Suppressor macrophage treated with lipopolysaccharide for 1 hour (primary cell): ENCODE results near the gene RIPOR1.
"Not testable (repeated sequence)": the region's sequence is repeated elsewhere in the genome, so short reads cannot be mapped to it uniquely, and the experiment has no call there.

Experiments
- DNase-seq, 3 donors: peaks; one replicate each; pipeline ENCODE4 v3.0.0-alpha.2; 2020 to 2022

The RIPOR1 gene

DNA sequence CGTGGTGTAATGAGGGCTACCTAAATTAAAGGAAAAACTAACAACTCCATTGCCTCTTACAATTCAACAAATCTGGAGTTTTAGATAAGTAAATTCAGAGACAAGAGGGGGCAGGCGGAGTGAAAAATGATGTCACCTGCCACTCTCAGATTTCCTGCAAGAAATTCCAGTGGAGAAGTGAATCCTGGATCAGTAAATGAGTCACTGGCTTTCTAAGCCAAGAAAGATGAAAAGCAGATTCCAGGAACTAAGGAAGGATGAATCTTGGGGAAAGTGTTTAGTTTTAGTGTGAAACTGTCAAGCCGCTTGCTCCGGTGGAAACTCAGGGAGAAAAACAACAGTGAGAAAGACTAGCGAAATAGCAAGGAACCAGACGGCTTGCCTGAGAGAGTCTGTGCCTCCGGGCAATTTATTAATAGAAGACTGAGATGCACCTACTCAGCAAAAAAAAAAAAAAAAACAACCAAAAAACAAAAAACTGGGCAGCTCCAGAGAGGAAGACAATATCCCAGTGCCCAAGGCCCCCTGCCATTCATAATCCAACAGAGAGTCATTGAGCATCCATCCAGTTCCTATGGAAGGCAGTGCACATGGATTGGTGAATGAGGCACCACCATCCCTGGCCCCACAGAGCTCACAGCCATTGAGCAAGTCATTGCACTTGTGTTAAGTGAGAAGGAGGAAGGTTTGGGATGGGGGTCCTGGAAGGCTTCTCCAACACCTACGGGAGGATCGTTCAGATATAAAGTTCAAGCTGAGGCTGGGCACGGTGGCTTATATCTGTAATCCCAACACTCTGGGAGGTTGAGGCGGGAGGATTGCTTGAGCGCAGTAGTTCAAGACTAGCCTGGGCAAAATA, 12.1 kb upstream of the RIPOR1 start:
- DNase-seq = peak; percentile 24 to 70 (median 44)

DNA sequence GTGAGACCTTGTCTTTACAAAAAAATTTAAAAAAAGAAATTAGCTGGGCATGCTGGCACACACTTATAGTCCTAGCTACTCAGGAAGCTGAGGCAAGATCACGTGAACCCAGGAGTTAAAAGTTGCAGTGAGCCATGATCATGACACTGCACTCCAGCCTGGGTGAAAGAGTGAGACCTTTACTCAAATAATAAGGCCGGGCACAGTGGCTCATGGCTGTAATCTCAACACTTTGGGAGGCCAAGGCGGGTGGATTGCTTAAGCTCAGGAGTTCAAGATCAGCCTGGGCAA, 11.5 kb upstream of the RIPOR1 start:
- peak in 1 of 3 donors; percentile 36 for DNase-seq

DNA sequence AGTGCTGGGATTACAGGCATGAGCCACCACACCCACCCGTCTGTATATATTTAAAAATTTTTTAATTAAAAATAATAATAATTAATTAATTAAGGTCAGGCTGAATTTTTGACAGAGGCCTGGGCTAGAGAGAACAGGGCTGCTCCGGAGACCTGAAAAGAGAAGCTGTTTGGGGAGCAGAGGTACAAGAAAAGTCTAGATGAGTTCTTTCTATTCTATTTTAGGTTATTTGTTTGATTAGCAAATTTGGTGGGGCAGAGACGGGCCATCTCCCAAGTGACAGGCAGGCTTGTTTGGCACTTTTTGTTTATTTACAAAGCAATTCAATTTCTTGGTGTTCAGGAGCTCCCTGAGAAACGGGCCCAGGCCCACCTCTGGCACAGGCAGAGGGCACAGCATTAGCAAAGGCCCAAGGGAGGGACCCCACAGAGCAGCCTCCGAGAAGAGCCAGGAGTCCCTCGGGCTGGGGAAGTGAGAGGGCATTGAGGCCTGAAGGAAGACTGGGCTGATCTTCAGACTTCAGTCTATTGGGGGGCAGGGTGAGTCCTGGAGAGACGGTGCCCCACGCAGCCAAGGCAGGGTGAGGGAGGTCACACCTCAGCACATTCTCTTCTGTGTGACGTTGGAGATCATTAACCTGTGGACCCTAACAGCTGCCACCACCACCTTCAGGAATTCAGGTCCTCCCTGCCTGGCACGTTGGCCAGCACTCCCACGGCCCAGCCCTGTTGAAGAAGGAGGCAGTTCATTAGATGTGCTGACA, 10.8 kb upstream of the RIPOR1 start:
- no peak for DNase-seq

DNA sequence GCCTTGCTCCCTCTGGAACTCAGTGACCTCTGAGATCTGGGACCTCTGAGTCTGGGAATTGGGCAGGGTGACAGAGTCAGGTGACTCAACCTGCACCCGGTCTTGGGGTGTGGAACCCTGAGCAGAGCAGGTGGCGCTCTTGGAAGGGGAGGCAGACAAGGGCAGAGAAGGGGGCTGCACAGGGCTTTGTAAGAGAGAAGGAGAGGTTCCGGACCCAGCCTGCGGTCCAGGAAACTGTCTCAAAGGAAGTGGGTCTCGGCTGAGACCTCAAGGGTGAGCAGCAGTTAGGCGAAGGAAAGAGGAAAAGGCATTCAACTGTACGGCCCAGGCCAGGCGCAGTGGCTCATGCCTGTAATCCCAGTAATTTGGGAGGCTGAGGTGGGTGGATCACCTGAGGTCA, 10.0 kb upstream of the RIPOR1 start:
- no peak for DNase-seq

DNA sequence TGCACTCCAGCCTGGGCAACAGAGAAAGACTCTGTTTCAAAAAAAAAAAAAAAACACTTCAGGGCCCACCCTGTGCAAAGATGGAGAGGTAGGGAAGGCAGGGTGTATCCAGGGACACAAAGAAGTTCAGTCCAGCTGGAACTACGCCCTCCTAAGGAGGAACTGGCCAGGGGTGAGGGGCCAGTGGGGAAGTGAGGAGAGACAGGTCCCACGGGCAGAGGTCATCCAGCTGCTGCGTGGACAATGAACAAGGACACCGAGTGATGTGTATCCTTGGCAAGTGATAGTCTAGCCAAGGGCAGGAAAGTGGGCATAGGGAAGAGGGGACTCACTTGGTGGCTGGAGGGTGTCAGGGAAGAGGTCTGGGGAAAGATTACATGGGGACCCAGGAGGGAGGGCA, 9.4 kb upstream of the RIPOR1 start:
- DNase-seq = peak in 1 of 3 donors; percentile 31

DNA sequence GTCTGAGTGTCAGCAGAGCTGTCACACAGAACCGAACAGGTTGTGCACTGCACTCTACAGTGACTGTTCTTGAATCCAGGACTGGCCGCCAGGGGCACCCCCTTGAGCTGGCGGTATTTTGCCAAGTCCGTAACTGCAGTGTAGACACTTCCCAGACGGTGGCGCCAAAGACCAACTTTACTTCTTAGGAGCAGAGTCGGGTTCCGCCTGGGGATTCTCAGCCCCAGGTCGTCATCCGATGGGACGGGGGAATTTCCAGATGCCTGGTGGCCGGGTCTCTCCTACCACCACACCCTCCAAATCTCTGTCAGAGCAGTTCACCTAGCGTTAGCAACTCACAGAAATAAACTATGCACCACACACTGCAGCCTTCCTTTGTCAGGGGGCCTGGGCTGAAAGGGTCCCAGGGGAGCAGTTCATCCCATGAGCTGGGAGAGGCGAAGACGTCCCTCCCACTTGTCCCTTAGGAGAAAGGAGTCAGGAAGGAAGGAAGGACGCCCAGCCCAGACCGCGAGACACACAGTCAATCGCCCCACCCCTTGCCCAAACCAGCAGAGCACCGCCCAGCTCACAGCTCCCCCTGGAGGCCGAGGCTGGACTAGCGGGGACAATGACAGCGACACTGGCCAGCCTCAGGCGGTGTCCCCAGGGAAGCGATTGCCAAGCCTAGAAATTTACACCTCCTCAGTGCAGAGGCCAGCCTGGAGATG, 7.4 kb upstream of the RIPOR1 start:
- peak; percentile 98 to 100 (median 100) for DNase-seq

DNA sequence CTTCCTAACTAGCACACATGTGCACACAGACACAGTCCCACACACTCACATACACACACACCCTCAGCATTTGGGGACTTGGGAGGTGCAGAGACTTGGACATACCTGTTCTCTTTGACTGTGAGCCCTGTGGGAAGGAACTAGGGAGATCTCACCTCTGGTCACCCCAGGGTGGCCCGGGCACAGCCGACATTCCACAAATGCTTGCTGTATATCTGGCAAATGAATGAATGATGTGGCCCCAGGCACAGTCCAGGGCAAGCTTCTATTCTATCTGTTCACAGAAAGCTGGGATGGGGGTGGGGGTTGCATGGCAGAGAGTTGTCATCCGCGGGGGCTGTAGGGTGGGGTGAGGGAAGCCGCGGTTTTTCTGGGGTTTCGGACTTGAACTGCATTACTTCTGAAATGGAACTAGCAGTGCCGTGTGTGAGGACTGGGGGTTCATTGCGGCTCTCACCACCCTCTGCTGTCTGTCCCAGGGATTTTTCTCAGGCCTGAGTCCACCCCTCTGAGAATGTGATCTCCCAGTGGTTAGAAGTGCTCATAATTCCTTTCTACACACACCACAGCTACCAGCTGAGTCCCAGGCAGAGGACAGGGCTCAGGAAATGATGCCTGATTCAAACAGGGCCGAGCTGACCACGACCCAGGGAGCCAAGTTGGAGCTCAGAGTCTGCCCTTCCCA, 3.3 kb upstream of the RIPOR1 start:
- peak in 2 of 3 donors; percentile 16 to 36 for DNase-seq

DNA sequence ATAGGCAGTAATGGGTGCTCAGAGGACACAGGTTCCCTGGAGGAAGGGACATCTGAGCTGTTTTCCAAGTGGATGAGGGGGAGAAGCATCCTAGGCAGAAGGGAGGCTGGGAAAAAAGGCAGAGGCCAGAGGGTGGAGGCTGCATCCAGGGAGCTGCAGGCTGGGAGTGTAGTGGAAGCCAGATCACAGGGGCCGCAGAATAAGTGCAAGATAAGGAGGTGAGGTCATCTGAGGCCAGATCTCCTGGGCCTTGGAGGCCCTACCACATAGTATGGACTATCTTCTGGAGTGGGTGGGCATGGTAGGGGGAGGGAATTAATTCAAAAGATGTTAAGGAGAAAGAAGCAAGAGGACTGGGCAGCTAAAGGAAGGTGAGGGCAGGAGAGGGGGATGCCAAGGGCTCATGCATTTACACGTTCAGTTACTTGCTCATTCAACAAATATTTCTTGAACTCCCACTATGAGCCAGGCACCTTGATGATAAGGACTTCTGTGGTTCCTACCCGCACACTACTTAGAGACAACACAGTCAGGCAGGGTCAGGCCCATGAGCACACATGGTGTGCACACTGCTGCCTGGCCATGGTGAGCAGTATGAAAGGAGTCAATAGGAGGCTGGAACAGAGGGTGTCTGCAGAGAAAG, 2.4 kb upstream of the RIPOR1 start:
- no peak for DNase-seq

DNA sequence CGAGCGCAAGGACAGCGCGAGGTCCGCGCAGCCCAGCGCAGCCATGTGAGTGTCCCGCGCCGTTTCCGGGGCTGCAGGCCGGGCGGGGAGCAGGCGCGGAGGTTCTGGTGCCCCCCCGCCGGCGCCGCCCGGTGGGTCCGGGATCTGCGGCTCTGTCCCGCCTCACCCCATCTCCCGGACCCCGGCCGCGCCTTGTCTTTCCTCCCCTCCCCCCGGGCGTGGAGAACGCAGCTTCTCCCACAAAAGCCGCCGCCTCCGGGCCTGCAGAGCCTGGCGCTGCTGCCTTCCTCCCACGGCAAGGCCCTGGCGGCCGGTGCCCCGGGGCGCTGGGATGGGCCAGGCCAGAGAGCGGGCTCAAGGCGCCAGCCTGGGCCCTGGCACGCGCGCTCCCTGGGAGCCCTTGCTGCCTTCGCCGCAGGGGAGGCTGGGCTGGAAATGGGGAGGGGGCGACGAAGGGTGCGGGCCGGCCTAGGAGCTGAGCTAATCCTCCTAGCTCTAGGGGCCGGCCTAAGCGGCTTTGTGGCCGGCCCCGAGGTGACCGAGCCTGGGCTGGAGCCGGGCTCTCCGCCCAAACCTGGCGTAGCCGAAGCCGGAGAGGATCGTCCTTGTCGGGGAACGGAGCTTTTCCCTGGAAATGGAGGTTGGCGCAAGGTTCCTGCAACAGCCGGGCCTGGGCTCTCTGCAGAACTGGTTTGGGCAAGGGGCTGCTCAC, 397 bp downstream of the RIPOR1 start:
- DNase-seq = peak; percentile 41 to 78 (median 59)

DNA sequence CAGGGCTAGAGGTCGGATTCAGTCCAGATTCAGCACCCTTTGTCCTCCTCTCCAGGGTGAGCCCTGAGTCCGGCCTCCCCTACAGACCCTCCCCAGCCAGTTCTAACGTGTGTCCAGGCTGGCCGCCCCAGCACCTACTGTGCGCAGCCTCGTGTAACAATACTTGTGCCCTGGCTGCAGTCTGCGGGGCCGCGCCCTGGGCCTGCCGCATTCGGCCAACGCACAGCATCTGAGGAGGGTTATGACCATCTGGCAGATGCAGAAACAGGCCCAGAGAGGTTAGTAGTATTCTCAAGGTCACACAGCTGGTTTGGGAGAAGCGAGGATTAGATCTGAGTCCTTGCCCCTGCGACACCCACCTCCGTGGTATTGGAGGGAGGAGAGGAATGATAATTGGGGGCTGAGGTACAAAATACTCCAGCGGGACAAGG, 968 bp downstream of the RIPOR1 start:
- peak in 1 of 3 donors; percentile 34 for DNase-seq

DNA sequence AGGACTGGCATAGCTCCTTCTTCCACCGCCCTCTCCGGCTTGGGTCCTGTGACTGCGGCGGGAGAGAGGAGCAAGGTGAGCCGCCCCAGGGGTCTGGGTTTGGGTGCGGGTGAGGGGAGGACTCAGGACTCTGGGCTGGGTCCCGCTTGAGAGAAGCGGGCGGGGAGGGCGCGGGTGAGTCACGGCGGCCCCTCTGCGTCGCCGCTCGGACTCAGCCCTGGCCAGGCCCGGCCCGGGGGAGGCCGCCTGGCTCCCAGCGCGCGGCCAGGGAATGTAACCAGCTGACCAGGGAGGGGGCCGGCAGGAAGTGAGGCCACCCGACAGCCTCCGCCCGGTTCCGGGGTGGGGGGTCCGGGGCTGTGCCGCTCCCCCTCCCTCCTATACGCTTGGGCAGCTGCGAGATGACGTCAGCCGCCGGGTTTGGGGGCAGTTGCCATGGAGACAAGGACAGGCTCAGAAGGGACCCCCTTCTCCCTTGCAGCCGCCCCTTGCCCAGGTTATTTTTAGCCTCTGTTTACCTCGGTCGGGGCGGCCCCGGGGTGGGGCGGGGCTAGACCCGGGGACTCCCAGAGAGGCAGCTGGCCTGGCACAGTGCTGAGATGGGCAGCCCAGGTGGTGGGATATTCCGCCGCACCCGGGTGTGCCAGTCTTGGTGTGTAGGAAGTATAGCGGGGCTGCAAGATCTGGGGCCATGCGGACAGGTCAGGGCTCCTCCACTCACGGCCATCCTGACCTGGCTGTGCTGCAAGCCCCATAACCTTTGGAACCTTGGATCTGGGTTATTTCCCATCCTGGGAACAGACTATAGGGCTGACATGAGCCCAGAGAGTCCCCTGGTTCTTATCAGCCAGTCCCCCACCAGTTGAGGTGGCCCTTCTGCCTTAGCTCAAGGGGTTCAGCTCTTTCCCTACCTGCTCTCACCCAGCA, 1.6 kb downstream of the RIPOR1 start:
- DNase-seq = peak; percentile 84 to 92 (median 85)

DNA sequence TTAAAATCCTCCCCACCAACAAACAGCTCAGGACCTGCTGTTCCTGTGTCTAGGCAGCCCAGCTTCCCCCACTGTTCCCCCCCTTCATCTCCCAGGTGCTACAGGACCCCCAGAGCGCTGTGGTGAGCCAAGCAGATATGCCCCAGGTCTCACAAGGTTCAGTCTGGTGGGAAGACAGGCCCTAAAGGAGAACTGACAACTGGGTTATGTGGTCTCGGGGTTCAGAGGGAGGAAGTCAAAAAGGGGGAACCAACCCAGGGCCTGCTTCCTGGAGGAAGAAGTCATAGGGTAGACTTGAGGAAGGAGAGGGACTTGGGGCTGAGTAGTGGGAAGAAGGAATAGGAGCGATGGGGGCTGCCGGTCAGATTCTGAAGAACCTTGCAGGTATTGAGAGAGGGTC, 2.6 kb downstream of the RIPOR1 start:
- peak; percentile 80 to 85 (median 81) for DNase-seq

DNA sequence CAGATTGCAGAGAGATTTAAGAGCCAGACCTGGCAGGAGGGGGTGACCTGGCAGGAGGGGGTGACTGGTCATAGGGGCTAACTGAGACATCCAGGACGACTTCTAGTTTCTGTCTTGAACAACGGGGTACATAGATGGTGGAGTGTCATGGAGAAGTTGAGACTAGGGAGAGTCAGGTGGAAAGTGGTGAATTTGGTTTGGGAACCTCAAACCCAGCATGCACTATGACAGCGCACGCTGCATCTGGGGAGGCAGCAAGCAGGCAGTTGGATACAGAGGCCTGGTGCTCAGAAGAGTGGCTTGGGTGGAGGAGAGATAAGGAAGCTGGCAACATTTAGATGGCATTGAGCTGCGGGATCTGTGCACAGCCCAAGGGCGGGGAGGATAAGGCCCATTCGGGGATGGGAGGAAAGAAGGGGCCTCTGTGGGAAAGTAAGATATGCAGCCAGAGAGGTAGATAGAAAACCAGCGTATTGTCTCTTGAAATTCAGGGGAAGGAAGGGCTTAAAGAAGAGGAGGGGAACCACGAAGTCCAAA, 4.5 kb downstream of the RIPOR1 start:
- no peak for DNase-seq

DNA sequence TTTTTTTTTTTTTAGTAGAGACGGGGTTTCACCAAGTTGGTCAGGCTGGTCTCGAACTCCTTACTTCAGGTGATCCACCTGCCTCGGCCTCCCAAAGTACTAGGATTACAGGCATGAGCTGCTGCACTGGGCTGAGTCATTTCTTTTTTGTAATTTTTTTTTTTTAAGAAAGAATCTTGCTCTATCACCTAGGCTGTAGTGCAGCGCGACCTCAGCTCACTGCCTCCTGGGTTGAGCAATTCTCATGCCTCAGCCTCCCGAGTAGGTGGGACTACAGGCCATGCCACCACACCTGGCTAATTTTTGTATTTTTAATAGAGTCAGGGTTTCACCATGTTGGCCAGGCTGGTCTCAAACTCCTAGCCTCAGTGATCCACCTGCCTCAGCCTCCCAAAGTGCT, 5.4 kb downstream of the RIPOR1 start:
- DNase-seq = not testable (repeated sequence)

DNA sequence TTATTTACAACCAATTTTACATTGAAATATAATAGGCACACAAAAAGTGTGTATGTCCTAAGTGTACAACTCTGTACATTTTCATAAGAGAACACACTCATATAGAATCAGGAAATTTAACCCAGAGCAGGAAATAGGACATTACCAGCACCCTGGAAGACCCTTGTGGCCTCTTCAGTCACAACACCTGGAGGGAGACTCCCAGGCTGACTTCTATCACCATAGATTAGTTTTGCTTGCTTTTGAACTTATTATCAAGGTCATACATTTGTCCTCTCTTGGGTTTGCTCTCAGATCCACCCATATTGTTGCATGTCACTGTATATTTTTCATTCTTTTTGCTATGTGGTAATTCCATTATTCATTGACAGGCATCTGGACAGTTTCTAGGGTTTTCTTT, 5.8 kb downstream of the RIPOR1 start:
- DNase-seq = no peak

DNA sequence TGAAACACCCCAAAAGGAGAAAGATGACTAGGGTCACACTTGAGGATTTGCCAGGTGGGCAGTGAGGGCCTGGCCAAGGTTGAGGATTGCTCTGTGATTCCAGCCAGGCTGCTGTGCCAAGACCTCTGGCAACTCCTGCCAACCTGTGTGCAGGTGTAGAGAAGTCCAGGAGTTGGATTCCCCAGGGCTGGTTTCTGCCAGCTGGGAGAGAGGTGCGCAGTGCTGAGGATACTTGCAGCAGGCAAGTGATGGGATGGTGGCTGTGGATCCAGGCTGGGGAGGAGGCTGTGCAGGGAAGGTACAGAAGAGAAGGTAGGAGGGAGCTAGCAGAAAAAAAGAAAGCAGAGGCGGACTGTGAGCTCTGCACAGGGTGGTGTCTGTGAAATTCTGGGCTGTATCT, 6.6 kb downstream of the RIPOR1 start:
- no peak for DNase-seq

DNA sequence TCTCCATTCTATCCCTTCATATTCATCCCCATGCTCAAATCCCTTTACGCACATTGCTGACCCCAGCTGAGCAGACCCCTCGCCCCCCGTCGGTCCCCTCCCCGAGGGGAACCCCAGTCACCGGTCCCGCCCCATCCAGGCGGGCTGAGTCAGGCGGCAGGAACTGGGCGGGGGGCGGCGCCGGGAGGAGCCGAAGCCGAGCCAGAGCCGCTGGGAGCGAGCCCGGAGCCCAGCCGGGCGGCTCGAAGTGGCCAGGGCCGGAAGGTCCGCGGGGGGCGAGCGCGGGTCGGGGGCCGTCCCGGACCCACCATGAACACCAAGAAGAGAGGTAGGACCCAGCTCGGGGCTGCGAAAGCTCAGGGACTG, 8.6 kb downstream of the RIPOR1 start:
- peak; percentile 73 to 90 (median 79) for DNase-seq

DNA sequence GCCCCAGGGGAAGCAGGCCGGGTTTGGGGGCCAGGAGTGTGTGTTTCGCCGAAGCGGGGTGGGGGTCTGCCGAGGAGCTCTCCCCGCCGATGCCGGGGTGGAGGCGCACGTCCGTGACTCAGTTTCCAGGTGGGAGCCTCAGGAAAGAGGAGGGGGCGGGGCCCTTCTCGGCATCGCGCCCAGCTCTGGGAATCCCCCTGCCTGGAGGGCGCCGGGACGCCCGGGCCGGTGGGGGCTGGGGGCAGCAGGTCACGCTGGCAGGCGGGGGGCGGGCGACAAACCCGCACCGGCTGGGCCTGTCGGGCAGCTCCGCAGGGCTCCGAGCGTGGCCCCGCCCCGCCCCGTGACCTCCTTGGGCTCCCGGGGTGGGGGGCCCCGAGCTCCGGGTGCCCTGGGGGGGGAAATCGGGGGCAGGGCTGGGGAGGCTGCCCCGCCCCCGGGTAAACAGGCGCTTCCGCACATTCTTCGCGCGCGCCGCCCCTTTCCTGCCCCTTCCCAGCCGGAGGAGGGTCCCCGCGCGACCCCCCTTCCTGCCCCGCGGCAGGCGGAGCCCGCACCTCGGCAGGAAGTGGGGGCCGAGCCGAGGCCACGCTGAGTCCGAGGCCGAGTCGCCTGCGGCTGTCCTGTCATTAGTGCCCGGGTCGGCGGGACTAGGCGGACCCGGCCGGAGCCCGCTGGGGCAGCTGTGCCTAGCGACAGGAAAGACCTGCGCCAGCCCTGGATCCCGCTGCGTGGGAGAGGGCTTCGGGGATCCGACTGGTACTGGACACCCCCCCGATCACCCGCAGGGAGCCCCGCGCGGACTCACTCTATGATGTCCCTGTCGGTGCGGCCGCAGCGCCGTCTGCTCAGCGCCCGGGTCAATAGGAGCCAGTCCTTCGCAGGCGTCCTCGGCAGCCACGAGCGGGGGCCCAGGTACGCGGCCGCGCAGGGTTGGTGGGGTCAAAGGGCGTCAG, 9.3 kb downstream of the RIPOR1 start:
- DNase-seq = peak; percentile 43 to 80 (median 49)

DNA sequence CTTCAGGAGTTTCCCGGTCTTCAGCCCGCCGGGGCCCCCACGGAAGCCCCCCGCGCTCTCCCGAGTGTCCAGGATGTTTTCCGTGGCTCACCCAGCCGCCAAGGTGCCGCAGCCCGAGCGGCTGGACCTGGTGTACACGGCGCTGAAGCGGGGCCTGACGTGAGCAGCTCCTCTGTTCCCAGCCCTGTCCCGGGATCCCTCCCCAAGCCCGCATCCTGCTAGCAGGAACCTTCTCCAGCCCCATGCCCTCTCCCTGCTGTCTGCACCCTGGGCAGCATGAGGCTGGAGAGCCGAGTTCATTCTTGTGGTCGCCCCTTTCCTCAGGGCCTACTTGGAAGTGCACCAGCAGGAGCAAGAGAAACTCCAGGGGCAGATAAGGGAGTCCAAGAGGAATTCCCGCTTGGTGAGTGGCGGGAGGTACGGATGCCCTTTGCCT, 10.1 kb downstream of the RIPOR1 start:
- no peak for DNase-seq
